Measurements from ENCODE around the gene ACTR3C. TPM values are rescaled to one million over a fixed set of nuclear protein-coding genes. Genes with fewer than 3 reads are reported as not detected.

The ACTR3C gene
- total and polyA plus RNA-seq, 2 of the 13 experiments (the other 11 are each of a cell fraction or from before 2014, with no cell fraction given), result 3.8 to 7.5 TPM

DNA sequence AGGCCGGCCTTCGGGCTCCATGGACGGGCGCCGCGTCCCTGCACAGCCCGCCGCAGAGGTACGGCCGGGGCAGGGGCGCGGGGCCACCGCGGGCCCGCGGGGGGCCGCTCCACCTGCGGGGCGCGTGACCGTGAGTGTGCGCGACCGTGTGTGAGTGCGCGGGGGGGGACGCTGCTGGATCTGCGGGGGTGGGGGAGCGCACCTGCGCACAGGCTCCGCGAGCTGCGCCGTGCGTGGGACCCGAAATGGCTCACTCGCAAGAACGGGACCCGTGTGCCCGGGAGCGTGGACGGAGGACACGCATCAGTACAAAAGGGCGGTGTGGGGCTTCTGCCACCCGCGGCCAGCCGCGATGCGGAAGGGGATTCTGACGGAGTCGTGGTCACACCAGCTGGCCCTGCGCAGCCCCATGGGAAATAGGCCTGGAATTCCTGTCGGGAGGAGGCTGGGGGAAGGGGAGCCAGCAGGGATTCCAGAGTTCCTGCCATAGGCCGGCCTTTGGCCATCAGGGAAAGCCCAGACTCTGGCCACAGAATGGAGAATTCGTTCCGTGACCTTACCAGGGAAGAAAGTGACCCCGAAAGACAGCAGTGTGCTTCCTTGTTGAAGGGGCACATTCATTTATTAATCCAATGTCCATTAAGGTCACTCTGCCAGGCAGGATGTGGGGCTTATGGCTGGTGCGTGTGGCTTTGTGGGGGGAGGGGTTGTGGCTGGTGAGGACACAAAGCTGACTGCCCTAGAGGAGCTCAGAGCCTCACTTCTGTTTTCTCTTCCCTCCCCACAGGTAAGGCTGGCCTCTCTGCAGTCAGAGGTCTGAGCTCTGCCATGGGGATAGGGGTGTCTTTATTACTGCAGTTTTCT, 45.8 kb upstream of the ACTR3C start (continued):
- TF ChIP-seq, protein P1, sequence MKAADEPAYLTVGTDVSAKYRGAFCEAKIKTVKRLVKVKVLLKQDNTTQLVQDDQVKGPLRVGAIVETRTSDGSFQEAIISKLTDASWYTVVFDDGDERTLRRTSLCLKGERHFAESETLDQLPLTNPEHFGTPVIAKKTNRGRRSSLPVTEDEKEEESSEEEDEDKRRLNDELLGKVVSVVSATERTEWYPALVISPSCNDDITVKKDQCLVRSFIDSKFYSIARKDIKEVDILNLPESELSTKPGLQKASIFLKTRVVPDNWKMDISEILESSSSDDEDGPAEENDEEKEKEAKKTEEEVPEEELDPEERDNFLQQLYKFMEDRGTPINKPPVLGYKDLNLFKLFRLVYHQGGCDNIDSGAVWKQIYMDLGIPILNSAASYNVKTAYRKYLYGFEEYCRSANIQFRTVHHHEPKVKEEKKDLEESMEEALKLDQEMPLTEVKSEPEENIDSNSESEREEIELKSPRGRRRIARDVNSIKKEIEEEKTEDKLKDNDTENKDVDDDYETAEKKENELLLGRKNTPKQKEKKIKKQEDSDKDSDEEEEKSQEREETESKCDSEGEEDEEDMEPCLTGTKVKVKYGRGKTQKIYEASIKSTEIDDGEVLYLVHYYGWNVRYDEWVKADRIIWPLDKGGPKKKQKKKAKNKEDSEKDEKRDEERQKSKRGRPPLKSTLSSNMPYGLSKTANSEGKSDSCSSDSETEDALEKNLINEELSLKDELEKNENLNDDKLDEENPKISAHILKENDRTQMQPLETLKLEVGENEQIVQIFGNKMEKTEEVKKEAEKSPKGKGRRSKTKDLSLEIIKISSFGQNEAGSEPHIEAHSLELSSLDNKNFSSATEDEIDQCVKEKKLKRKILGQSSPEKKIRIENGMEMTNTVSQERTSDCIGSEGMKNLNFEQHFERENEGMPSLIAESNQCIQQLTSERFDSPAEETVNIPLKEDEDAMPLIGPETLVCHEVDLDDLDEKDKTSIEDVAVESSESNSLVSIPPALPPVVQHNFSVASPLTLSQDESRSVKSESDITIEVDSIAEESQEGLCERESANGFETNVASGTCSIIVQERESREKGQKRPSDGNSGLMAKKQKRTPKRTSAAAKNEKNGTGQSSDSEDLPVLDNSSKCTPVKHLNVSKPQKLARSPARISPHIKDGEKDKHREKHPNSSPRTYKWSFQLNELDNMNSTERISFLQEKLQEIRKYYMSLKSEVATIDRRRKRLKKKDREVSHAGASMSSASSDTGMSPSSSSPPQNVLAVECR (CRISPR knock-in tag; IDR thresholded peaks at IDR 0.05; ENCODE audit: borderline replicate concordance), result peak; percentile 46; the same call in 1 of the 2 replicates
- TF ChIP-seq ZFP90 (CRISPR knock-in tag; IDR thresholded peaks at IDR 0.05; ENCODE audit: borderline replicate concordance) (peak; percentile 33; the same call in 1 of the 2 replicates), WIZ (CRISPR knock-in tag; IDR thresholded peaks at IDR 0.05) (peak; percentile 44; the same call in 1 of the 2 replicates), DNMT3B (CRISPR knock-in tag; conservative IDR thresholded peaks at IDR 0.05) (no peak), ZNF746 (CRISPR knock-in tag; IDR thresholded peaks at IDR 0.05) (no peak), ZSCAN25 (CRISPR knock-in tag; IDR thresholded peaks at IDR 0.05) (no peak), NR3C1 (CRISPR knock-in tag; IDR thresholded peaks at IDR 0.05) (no peak), ZSCAN22 (CRISPR knock-in tag; IDR thresholded peaks at IDR 0.05) (no peak), ZGPAT (CRISPR knock-in tag; IDR thresholded peaks at IDR 0.05) (no peak), CBFB (CRISPR knock-in tag; IDR thresholded peaks at IDR 0.05) (no peak; the same call in 1 of the 2 replicates), MAZ (IDR thresholded peaks at IDR 0.05; ENCODE audit: borderline replicate concordance, low read depth, low read length) (no peak), MAZ (CRISPR knock-in tag; IDR thresholded peaks at IDR 0.05; ENCODE audit: low read depth) (no peak)
- TF ChIP-seq, protein P2, sequence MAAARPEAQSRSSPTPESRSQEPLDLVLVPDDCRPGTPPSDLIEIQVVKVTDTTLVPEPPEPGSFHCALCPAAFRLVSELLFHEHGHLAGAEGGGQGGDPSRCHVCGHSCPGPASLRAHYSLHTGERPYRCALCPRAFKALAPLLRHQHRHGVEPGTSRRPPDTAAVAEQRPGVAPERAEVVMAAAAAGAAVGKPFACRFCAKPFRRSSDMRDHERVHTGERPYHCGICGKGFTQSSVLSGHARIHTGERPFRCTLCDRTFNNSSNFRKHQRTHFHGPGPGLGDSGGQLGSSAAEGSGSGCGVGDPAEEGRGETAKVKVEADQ (CRISPR knock-in tag; IDR thresholded peaks at IDR 0.05; ENCODE audit: borderline replicate concordance), result no peak
- TF ChIP-seq, protein P3, sequence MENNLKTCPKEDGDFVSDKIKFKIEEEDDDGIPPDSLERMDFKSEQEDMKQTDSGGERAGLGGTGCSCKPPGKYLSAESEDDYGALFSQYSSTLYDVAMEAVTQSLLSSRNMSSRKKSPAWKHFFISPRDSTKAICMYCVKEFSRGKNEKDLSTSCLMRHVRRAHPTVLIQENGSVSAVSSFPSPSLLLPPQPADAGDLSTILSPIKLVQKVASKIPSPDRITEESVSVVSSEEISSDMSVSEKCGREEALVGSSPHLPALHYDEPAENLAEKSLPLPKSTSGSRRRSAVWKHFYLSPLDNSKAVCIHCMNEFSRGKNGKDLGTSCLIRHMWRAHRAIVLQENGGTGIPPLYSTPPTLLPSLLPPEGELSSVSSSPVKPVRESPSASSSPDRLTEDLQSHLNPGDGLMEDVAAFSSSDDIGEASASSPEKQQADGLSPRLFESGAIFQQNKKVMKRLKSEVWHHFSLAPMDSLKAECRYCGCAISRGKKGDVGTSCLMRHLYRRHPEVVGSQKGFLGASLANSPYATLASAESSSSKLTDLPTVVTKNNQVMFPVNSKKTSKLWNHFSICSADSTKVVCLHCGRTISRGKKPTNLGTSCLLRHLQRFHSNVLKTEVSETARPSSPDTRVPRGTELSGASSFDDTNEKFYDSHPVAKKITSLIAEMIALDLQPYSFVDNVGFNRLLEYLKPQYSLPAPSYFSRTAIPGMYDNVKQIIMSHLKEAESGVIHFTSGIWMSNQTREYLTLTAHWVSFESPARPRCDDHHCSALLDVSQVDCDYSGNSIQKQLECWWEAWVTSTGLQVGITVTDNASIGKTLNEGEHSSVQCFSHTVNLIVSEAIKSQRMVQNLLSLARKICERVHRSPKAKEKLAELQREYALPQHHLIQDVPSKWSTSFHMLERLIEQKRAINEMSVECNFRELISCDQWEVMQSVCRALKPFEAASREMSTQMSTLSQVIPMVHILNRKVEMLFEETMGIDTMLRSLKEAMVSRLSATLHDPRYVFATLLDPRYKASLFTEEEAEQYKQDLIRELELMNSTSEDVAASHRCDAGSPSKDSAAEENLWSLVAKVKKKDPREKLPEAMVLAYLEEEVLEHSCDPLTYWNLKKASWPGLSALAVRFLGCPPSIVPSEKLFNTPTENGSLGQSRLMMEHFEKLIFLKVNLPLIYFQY (CRISPR knock-in tag; IDR thresholded peaks at IDR 0.05; ENCODE audit: borderline replicate concordance), result 0 out of 2 replicates have a peak, but pooled peaks have one; percentile 3
- TF ChIP-seq, protein P4, sequence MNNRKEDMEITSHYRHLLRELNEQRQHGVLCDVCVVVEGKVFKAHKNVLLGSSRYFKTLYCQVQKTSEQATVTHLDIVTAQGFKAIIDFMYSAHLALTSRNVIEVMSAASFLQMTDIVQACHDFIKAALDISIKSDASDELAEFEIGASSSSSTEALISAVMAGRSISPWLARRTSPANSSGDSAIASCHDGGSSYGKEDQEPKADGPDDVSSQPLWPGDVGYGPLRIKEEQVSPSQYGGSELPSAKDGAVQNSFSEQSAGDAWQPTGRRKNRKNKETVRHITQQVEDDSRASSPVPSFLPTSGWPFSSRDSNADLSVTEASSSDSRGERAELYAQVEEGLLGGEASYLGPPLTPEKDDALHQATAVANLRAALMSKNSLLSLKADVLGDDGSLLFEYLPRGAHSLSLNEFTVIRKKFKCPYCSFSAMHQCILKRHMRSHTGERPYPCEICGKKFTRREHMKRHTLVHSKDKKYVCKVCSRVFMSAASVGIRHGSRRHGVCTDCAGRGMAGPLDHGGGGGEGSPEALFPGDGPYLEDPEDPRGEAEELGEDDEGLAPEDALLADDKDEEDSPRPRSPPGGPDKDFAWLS (CRISPR knock-in tag; IDR thresholded peaks at IDR 0.05; ENCODE audit: borderline replicate concordance), result no peak

Measured in HepG2 (cell line).